Panc1 (cell line): ENCODE data around the gene STXBP5. TPM values are rescaled to one million over a fixed set of nuclear protein-coding genes. Genes with fewer than 3 reads are reported as not detected.

ENCODE experiments used
- ATAC-seq: fragments of 200-7000 bp; cut with Tn5 transposase; 2 replicates; pipeline ENCODE4 v1.9.1; 2020; ENCODE audit warnings: mild to moderate bottlenecking, moderate library complexity
- BruUV-seq: library from RNA; stranded (reverse); fragments of 400-500 nt; replicated peaks from 2 replicates; lab custom pipeline; 2021; lab: Mats Ljungman, UMichigan
- CTCF ChIA-PET: fragments of 300-600 bp; sonication (Branson Sonifier 250); formaldehyde crosslinking; loops from one replicate; lab custom pipeline; 2022; ENCODE audit warnings: antibody characterized with exemption; lab: Charles Lee
- POLR2A ChIA-PET: fragments of 300-600 bp; sonication (Branson Sonifier 250); formaldehyde crosslinking; loops from one replicate; lab custom pipeline; 2022; ENCODE audit warnings: antibody characterized with exemption; lab: Charles Lee
- DNase-seq: peaks from one replicate; pipeline ENCODE4 v3.0.0-alpha.2; 2010; ENCODE audit warnings: low read depth, low spot score
- H3K27ac ChIP-seq: 2 replicates; pipeline ENCODE4 v1.5.1; 2011; ENCODE audit warnings: mild to moderate bottlenecking, low read length, inconsistent platforms
- H3K27me3 ChIP-seq: fragments of 200-500 bp; sonication (Bioruptor generic); 2 replicates; pipeline ENCODE4 v1.6.0; 2014; ENCODE audit warnings: low read length, inconsistent platforms; ENCODE audit not compliant: control insufficient read depth, insufficient read depth
- H3K36me3 ChIP-seq: fragments of 200-500 bp; sonication (Bioruptor generic); 2 replicates; pipeline ENCODE4 v1.5.1; 2014; ENCODE audit warnings: inconsistent platforms, mild to moderate bottlenecking, low read length, moderate library complexity; ENCODE audit not compliant: control insufficient read depth, insufficient read depth
- H3K4me1 ChIP-seq: 2 replicates; pipeline ENCODE4 v1.5.1; 2011; ENCODE audit warnings: inconsistent platforms, mild to moderate bottlenecking, low read length, moderate library complexity; ENCODE audit not compliant: control insufficient read depth, insufficient read depth
- H3K4me3 ChIP-seq, 2 experiments: 2 replicates each; pipeline ENCODE4 v1.5.1; 2011 to 2012; ENCODE audit warnings: low read depth in 2 of 2, low read length in 2 of 2, mild to moderate bottlenecking in 2 of 2, inconsistent platforms in 1 of 2, moderate library complexity in 1 of 2
- H3K9me3 ChIP-seq: fragments of 200-500 bp; sonication (Bioruptor generic); 2 replicates; pipeline ENCODE4 v1.5.1; 2014; ENCODE audit warnings: low read depth, mild to moderate bottlenecking, inconsistent platforms, low read length, moderate library complexity; ENCODE audit not compliant: control insufficient read depth, insufficient read depth
- POLR2AphosphoS5 ChIP-seq: IDR thresholded peaks from 2 replicates; pipeline ENCODE4 v1.6.1; 2012; ENCODE audit warnings: mild to moderate bottlenecking, low read depth, low read length, moderate library complexity
- SIN3A ChIP-seq: IDR thresholded peaks from 2 replicates; pipeline ENCODE4 v1.6.1; 2012; ENCODE audit warnings: low read depth, mild to moderate bottlenecking, low read length, moderate library complexity, borderline replicate concordance; ENCODE audit not compliant: insufficient read depth
- TCF7L2 ChIP-seq: IDR thresholded peaks from 2 replicates; pipeline ENCODE4 v1.6.1; 2011; ENCODE audit warnings: mild to moderate bottlenecking, low read depth, low read length, inconsistent platforms
- in situ Hi-C: cut with HindIII; loops from 2 replicates; pipeline ENCODE4 v1.10.0; 2016; ENCODE audit warnings: low sequenced_read_pairs, low pct_unique_long_range_greater_than_20kb
- intact Hi-C: fragments of 100-400 bp; cut with micrococcal nuclease; formaldehyde crosslinking; loops from one replicate; pipeline ENCODE4 v1.10.0; 2022; ENCODE audit not compliant: unreplicated experiment
- total RNA-seq: library from RNA; stranded (reverse); gene quantifications from one replicate; pipeline ENCODE4 v1.2.1, GENCODE V29; 2021; ENCODE audit not compliant: unreplicated experiment
- TF ChIP-seq, protein P1 (sequence below), 2 experiments: IDR thresholded peaks; 2 replicates each; pipeline ENCODE4 v1.6.1; 2011 to 2012; ENCODE audit warnings: low read depth in 2 of 2, control low read depth in 1 of 2, low read length in 1 of 2, mild to moderate bottlenecking in 1 of 2, moderate library complexity in 1 of 2; ENCODE audit not compliant: insufficient read depth in 1 of 2
- TF ChIP-seq, protein P2 (sequence below): fragments of 450-650 bp; IDR thresholded peaks from 2 replicates; pipeline ENCODE4 v1.5.1; 2017; ENCODE audit warnings: mild to moderate bottlenecking

STXBP5 gene
- total RNA-seq, 1 experiment from 2014 or later = 77.8 TPM

DNA sequence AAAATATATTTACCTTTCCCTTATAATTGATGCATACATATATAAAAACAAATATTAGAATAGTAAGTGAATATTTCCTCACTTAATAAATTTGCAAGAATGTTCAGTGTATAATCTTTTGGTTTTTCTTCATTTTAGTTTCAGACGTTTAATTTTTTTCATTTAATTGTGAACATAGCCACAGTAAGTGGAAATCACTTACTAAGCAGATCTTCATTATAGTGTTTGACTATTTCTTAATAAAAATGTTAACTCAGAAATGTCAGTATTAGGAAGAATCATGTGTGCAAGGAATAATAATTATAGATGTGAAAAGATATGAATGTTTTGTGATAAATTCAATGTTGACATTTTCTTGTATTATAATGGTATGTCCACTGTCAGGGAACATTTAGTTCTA lies 27.4 kb downstream of the STXBP5 start:
- Histone ChIP-seq H3K4me3 (no peak overlapping the region), H3K4me1 (peaks cover 7% of the 10 kb centered on the region; the same call in 1 of the 2 replicates), H3K36me3 (peaks cover 11% of the 10 kb centered on the region; the same call in 1 of the 2 replicates), H3K27me3 (no peaks in the 10 kb centered on the region), H3K9me3 (no peaks in the 10 kb centered on the region), H3K27ac (no peak overlapping the region)
- no TSS peak for BruUV-seq
- no peak for TF ChIP-seq POLR2AphosphoS5
- TF ChIP-seq, protein P1, sequence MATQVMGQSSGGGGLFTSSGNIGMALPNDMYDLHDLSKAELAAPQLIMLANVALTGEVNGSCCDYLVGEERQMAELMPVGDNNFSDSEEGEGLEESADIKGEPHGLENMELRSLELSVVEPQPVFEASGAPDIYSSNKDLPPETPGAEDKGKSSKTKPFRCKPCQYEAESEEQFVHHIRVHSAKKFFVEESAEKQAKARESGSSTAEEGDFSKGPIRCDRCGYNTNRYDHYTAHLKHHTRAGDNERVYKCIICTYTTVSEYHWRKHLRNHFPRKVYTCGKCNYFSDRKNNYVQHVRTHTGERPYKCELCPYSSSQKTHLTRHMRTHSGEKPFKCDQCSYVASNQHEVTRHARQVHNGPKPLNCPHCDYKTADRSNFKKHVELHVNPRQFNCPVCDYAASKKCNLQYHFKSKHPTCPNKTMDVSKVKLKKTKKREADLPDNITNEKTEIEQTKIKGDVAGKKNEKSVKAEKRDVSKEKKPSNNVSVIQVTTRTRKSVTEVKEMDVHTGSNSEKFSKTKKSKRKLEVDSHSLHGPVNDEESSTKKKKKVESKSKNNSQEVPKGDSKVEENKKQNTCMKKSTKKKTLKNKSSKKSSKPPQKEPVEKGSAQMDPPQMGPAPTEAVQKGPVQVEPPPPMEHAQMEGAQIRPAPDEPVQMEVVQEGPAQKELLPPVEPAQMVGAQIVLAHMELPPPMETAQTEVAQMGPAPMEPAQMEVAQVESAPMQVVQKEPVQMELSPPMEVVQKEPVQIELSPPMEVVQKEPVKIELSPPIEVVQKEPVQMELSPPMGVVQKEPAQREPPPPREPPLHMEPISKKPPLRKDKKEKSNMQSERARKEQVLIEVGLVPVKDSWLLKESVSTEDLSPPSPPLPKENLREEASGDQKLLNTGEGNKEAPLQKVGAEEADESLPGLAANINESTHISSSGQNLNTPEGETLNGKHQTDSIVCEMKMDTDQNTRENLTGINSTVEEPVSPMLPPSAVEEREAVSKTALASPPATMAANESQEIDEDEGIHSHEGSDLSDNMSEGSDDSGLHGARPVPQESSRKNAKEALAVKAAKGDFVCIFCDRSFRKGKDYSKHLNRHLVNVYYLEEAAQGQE (IDR thresholded peaks at IDR 0.05; ENCODE audit: insufficient read depth in 1 of 2, low read depth in 2 of 2, low read length in 1 of 2) = no peak
- TF ChIP-seq SIN3A = no peak
- TF ChIP-seq, protein P2, sequence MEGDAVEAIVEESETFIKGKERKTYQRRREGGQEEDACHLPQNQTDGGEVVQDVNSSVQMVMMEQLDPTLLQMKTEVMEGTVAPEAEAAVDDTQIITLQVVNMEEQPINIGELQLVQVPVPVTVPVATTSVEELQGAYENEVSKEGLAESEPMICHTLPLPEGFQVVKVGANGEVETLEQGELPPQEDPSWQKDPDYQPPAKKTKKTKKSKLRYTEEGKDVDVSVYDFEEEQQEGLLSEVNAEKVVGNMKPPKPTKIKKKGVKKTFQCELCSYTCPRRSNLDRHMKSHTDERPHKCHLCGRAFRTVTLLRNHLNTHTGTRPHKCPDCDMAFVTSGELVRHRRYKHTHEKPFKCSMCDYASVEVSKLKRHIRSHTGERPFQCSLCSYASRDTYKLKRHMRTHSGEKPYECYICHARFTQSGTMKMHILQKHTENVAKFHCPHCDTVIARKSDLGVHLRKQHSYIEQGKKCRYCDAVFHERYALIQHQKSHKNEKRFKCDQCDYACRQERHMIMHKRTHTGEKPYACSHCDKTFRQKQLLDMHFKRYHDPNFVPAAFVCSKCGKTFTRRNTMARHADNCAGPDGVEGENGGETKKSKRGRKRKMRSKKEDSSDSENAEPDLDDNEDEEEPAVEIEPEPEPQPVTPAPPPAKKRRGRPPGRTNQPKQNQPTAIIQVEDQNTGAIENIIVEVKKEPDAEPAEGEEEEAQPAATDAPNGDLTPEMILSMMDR = no peak
- TF ChIP-seq TCF7L2 = no peak
- in situ Hi-C loops (no loop called here), intact Hi-C loops (no loop called here)
- ChIA-PET POLR2A (interaction anchor here (0.6 kb wide), 1 partner anchor 12 kb away, joined by 6 read pairs; no protein-coding TSS in a partner anchor), CTCF (no interaction called here)
- DNase-seq (no peak), ATAC-seq (no peak)

DNA sequence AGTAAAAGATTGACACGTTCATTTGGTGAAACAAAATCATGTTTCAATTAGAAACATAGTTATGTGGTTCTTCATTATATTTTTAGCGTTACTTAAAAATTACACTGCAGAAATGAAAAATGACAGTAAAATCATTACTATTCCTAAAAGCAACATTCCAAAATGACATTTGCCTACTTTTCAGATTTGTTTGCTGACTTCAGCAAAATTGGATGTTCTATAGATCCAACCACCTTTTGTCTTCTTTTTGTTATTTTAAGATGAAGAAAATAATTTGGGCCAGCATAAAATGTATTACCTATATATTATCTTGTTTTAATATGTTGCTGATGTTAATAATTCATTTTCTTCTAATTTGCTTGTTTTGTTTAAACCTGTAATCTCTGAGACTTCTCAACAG lies 30.5 kb downstream of the STXBP5 start:
- BruUV-seq = no TSS peak
- in situ Hi-C loops = no loop called here
- CTCF ChIA-PET = no interaction called here

More for the DNA sequence above, 30.5 kb downstream of the STXBP5 start:
- intact Hi-C loops = no loop called here
- no peak overlapping the region for H3K4me3 ChIP-seq
- no peak overlapping the region for H3K27ac ChIP-seq
- DNase-seq (no peak), ATAC-seq (no peak)
- no peaks in the 10 kb centered on the region; the same call in 1 of the 2 replicates for H3K4me1 ChIP-seq
- TF ChIP-seq, protein P2 = no peak
- no peak for TF ChIP-seq TCF7L2
- no peak for TF ChIP-seq SIN3A
- no peak for TF ChIP-seq POLR2AphosphoS5
- TF ChIP-seq, protein P1 (IDR thresholded peaks at IDR 0.05; ENCODE audit: insufficient read depth in 1 of 2, low read depth in 2 of 2, low read length in 1 of 2) = no peak
- peaks cover 31% of the 10 kb centered on the region for H3K36me3 ChIP-seq
- H3K9me3 ChIP-seq = no peaks in the 10 kb centered on the region
- POLR2A ChIA-PET = no interaction called here
- H3K27me3 ChIP-seq = no peaks in the 10 kb centered on the region
